Esophagus mucosa (tissue), 1 donor: ENCODE measurements around the gene RALA. TPM values are rescaled to one million over a fixed set of nuclear protein-coding genes. Genes with fewer than 3 reads are reported as not detected.

Experiments used
- ATAC-seq: fragments of 200-7000 bp; cut with Tn5 transposase; one replicate; pipeline ENCODE4 v1.9.1; 2020
- total RNA-seq: library from RNA; stranded (reverse); gene quantifications from one replicate; pipeline ENCODE4 v1.2.4, GENCODE V29; 2023
- donor health status: DM: yes; HTN: yes; CAD: no.

RALA gene, protein sequence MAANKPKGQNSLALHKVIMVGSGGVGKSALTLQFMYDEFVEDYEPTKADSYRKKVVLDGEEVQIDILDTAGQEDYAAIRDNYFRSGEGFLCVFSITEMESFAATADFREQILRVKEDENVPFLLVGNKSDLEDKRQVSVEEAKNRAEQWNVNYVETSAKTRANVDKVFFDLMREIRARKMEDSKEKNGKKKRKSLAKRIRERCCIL
- 48.2 TPM for total RNA-seq

DNA sequence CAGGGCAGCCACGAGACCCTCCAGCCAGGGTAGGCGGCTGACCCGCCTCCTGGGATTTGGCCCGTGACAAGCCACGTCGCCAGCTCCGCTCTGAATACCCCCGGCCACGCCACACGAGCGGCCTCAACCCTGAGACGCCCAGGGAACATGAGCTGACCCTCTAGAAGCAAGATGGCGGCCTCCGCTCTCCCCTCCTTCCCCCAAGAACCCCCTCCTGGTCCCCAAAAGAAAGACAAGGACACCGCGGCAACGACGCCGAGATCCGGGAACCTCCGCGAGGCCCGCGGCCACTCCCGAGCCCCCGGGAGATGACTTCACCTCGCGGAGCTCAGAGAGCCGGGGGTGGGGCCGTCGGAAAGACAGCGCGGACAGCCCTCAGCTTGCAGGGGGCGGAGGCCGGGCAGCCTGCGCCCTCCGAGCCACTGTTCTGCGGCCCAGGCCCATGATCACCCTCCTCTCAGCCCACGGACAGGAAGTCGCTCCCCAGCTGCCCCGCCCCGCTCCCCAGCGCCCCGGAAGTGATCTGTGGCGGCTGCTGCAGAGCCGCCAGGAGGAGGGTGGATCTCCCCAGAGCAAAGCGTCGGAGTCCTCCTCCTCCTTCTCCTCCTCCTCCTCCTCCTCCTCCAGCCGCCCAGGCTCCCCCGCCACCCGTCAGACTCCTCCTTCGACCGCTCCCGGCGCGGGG, at the start of gene RALA:
RALA (plus strand) TSS at position 526 of the 685 bp plus-strand sequence. CDS start 63,096 bp downstream, outside the sequence.
- peak; percentile 94 for ATAC-seq

DNA sequence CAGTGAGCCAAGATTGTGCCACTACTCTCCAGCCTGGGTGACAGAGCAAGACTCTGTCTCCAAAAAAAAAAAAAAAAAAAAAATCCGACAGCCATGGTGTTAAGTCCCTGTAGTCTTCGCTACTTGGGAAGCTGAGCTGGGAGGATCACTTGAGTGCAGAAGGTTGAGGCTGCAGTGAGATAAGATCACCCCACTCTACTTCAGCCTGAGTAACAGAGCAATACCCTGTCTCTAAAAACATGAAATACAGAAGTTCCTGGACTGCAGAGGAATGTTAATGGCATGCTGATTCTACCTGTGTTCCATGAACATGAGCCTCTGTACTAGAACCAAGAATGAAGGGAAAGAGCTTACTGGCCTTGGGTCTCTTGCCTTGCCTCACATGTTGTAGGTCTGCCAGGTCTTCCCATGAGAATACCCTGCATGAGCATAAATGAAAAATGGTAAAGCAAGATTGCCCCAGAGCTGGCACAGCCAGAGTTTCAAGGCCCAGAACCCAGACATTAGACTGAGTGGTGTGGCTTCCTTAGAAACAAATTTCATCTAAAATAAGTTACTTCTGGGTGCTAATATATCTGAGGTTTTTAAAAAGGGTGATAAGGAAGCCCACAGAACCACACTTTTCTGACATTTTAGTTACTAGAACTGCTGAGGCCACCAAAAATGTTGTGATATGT, 48.6 kb upstream of the RALA start:
- no peak for ATAC-seq

DNA sequence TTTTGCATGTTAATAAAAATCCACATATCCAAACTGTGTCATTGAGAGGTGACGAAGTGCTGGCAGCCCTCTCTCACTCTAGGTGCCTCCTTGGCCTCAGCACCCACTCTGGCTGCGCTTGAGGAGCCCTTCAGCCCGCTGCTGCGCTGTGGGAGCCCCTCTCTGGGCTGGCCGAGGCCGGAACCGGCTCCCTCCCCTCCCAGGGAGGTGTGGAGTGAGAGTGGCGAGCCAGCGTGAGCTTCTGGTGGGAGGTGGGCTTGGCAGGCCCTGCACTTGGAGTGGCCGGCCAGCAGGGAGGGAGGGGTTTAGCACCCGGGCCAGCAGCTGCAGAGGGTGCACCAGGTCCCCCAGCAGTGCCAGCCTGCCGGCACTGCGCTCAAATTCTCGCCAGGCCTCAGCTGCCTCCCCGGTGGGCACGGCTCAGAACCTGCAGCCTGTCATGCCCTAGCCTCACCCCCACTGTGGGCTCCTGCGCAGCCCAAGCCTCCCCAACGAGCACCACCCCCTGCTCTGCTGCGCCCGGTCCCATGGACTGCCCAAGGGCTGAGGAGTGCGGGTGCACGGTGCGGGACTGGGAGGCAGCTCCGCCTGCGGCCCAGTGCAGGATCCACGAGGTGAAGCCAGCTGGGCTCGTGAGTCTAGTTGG, 46.0 kb upstream of the RALA start:
- no peak for ATAC-seq

- peak; percentile 93 for ATAC-seq
Observed at GRCh38 chr7:39580149-39580874, 43.1 kb upstream of the RALA start.

DNA sequence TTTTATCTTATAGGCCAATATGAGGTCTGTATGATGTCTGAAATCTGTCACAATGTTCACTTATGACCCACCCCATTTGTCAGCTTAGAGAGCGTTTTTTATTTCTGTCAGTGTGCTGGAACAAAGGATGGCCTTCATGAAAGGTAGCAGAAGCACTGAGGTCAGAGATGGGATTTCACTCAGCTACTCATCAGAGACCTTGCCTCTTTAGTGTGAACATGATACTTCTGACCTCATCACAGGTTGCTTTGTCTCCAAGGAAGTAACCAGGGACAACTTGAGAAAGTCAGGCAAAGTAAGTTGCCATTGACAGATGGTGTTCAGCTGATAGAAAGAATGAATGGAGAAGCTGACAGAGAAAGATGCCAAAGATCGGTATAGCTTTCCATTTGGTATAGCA, 40.8 kb upstream of the RALA start:
- no peak for ATAC-seq

- ATAC-seq, result no peak
Observed at GRCh38 chr7:39583539-39583938, 39.8 kb upstream of the RALA start.

GRCh38 chr7:39587393-39587792, 36.0 kb upstream of the RALA start:
- no peak for ATAC-seq

- peak; percentile 33 for ATAC-seq
Observed at GRCh38 chr7:39588416-39588815, 35.0 kb upstream of the RALA start.

DNA sequence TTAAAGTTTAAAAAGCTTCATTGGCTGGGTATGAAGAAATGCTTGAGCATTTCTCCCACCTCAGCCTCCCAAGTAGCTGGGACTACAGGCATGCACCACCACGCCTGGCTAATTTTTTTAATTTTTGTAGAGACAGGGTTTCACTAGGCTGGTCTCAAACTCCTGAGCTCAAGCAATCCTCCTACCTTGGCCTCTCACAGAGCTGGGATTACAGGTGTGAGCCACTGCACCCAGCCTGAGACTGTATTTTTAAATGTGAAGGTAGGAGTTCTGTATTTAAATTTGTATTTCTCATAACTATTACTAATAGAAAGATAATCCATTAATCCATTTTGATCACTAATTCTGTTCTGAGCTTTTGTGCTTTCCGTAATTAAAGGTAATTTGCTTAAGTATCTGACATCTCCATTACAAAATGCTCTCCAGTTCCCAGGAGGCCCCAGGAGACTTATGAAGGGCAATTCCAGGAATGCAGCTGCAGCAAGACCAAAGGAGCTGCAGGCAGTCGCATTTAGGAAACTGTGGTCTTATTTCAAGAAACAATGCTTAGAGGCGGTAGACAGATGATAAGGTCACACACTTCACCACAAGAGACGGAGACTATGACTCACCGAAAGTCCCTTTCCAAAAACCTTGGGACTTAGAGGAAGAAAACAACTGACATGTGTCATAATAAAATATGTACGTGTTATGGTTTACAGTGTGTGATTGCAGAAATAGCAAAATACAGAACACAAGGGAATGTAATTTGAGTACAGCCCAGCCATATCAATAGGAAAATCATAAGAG, 33.9 kb upstream of the RALA start:
- ATAC-seq, result peak; percentile 87

- ATAC-seq, result no peak
Observed at GRCh38 chr7:39592586-39592985, 30.8 kb upstream of the RALA start.

DNA sequence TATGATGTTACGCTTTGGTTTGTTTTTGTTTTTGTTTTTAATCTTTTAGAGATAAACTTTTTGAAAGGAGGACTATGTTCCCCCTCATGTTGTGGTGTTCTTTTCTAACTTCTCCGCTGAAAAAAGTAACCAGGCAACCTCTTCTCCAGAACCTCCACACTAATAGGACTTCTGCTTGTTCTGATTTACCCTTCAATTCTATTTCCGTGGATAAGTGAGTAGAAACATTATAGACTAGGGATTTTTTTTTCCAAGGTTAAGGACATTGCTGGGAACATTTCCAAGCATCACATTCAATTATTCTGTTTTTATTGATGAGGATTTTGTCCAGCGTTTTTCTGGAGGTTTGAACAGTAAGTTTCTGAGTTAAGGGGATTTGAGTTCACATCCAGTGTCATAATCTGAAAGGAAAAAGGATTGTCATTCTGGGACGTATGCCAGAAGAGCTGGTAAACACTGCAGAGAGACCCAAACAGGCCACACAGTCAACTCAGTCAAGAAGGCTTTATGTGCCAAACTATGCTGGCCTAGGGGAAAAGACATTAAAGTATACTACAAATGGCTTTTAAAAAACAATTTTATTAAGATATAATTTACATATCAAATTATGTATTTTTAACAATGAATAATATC, 28.3 kb upstream of the RALA start:
- ATAC-seq, result no peak

- ATAC-seq, result no peak
Observed at GRCh38 chr7:39602351-39602750, 21.0 kb upstream of the RALA start.

DNA sequence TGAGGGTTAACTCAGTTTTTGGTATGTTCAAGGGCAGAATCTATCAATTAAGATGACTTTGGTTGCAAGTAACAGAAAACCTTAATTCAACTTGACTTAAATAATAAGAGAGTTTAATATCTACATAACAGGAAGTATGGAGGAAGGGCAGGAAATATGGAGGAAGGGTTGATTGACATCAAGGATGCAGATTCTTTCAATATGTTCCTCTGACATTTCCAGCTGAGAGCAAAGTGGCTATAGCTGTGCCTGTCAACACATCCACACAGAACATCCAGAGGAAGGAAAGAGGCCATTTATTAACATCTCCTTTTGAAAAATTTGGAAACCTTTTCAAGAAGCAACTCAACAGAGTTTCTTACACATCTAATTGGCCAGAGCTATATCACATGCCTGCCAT, 19.4 kb upstream of the RALA start:
- no peak for ATAC-seq

DNA sequence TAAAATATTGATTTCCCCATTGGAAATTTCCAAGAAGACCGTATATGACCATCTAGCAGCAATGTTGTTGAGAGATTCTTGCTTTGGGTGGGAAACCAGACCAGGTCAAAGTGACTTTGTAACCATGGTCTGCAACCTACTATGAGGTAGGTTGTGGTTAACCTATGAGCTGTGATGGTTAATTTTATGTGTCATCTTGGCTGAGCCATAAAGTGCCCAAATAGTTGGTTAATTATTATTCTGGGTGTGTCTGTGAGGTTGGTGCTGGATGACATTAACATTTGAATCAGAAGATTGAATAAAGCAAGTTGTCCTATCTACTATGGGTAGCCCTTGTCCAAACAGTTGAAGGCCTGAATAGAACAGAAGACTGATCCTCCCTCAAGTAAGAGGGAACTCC, 18.3 kb upstream of the RALA start:
- ATAC-seq, result peak; percentile 68

- peak; percentile 72 for ATAC-seq
Observed at GRCh38 chr7:39606352-39606751, 17.0 kb upstream of the RALA start.

DNA sequence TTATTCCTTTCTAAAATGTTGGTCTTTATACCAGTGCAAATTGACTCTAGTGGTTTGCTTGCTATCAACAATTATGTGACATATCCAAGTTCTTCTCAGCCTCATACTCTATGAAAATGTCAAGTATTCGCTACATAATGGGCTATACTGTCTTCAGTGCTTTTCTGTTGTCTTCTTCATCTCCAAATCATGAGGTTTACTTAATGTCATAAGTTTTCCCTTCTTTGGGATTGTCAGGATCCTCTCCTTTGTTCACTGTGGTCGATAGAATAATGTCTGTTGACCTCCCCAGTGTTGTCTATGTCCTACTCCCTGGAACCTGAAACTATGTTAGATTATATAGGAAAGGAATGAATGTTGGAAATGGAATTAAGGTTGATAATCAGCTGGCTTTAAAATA, 16.4 kb upstream of the RALA start:
- ATAC-seq, result no peak

GRCh38 chr7:39607865-39608264, 15.5 kb upstream of the RALA start:
- ATAC-seq, result no peak

- ATAC-seq, result no peak
Observed at GRCh38 chr7:39608278-39608677, 15.1 kb upstream of the RALA start.

- peak; percentile 42 for ATAC-seq
Observed at GRCh38 chr7:39609113-39609934, 14.0 kb upstream of the RALA start.

DNA sequence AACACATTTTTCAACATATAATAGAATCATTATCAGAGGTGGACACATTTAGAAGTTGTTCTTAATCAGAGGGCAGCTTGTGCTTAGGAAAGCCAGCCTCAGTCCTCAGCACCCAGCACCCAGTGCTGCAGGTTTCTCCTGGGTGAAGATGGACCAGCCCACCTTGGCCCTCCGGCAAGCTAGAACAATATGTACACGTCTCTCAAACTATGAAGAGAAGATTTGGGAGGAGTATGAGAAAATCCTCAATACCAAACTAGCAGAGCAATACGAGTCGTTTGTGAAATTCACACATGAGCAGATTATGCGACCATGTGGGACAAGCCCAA, 13.5 kb upstream of the RALA start:
- peak; percentile 22 for ATAC-seq

GRCh38 chr7:39613577-39613976, 9.8 kb upstream of the RALA start:
- ATAC-seq, result no peak
